Coronary artery (tissue), 2 donors: ENCODE data around the gene ORC4.
"Not testable (repeated sequence)": the region's sequence is repeated elsewhere in the genome, so short reads cannot be mapped to it uniquely, and the experiment has no call there.

Experiments used
- DNase-seq: peaks from one replicate; pipeline ENCODE4 v3.0.0-alpha.2; 2017; ENCODE audit warnings: low spot score
- H3K27ac ChIP-seq, 2 donors: fragments of 200-600 bp; sonication (generic); one replicate each; pipeline ENCODE4 v1.5.1; 2016 to 2019
- H3K4me3 ChIP-seq: fragments of 200-600 bp; sonication (generic); 2 replicates; pipeline ENCODE4 v1.5.1; 2016; ENCODE audit warnings: mild to moderate bottlenecking, moderate library complexity
- CTCF ChIP-seq: fragments of 200-600 bp; sonication (generic); IDR thresholded peaks from one replicate; pipeline ENCODE4 v1.5.1; 2019; ENCODE audit warnings: antibody characterized with exemption

Gene ORC4

GRCh38 chr2:148000095-148000494, 20.4 kb downstream of the ORC4 start:
- Histone ChIP-seq H3K27ac (no peak overlapping the region), H3K4me3 (no peak overlapping the region)
- no peak for TF ChIP-seq CTCF
- DNase-seq: no peak

- no peak for DNase-seq
- no peak for TF ChIP-seq CTCF
These were observed 21.4 kb downstream of the ORC4 start for GRCh38 chr2:147999126-147999525.

DNA sequence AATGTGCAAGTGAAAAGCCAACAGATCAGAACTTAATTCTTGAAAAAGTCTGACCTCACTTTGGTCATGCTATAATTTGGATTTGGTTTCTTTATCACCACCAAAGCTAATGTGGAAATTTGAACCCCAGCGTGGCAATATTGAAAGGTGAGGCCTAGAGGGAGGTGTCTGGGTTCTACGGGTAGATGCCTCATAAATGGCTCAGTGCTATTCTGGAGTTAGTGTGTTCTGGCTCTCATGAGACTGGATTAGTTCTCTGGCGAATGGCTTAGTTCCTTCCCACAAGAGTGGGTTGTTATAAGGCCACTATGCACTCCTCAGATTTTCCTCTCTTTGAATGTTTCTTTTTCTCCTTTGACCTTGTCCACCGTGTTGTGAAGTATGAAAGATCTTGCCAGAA, 22.3 kb downstream of the ORC4 start:
- no peak for DNase-seq
- Histone ChIP-seq H3K27ac (no peak overlapping the region), H3K4me3 (no peak overlapping the region)
- TF ChIP-seq CTCF: no peak

More at GRCh38 chr2:147999126-147999525, 21.4 kb downstream of the ORC4 start:
- no peak overlapping the region for H3K27ac ChIP-seq
- H3K4me3 ChIP-seq: no peak overlapping the region

- no peak for DNase-seq
- no peak for TF ChIP-seq CTCF
- Histone ChIP-seq H3K27ac (no peak overlapping the region), H3K4me3 (no peak overlapping the region)
These were observed 23.7 kb downstream of the ORC4 start for GRCh38 chr2:147996828-147997227.

- not testable (repeated sequence) for DNase-seq
These were observed 25.6 kb downstream of the ORC4 start for GRCh38 chr2:147994965-147995364.

GRCh38 chr2:147989809-147990403, 30.6 kb downstream of the ORC4 start:
- H3K27ac ChIP-seq: no peak overlapping the region
- H3K4me3 ChIP-seq: no peak overlapping the region
- peak; percentile 59 for TF ChIP-seq CTCF
- DNase-seq: no peak

More at GRCh38 chr2:147994965-147995364, 25.6 kb downstream of the ORC4 start:
- not testable (repeated sequence) for H3K4me3 ChIP-seq, H3K27ac ChIP-seq

GRCh38 chr2:147989102-147989501, 31.4 kb downstream of the ORC4 start:
- no peak for DNase-seq
- no peak overlapping the region for H3K27ac ChIP-seq
- no peak for TF ChIP-seq CTCF
- no peak overlapping the region for H3K4me3 ChIP-seq
